Neural cell (in vitro differentiated cells): ENCODE results near the gene OR6T1. TPM values are rescaled to one million over a fixed set of nuclear protein-coding genes. Genes with fewer than 3 reads are reported as not detected.

ENCODE experiments used
- polyA plus RNA-seq: library from polyadenylated mRNA; depleted of rRNA; stranded (reverse); fragments of >200 nt; gene quantifications from 2 replicates; pipeline ENCODE4 v1.2.3, GENCODE V29; 2014

Gene OR6T1
- polyA plus RNA-seq, 1 donor from 2014 or later, result not detected

Other genes with a start within 250 kb of the OR6T1 start
- 24.6 and 30.4 TPM in 2 replicates for gene ZNF202, start 202.2 kb downstream of the OR6T1 start, polyA plus RNA-seq
- not detected in 2 replicates for gene OR6X1, start 189.3 kb downstream of the OR6T1 start, polyA plus RNA-seq
- gene OR6M1, start 137.5 kb downstream of the OR6T1 start, polyA plus RNA-seq, result not detected in 2 replicates
- not detected in 2 replicates for gene TMEM225, start 58.2 kb downstream of the OR6T1 start, polyA plus RNA-seq
- gene OR8D4, start 41.7 kb downstream of the OR6T1 start, polyA plus RNA-seq, result not detected in 2 replicates
- gene OR4D5, start 4.2 kb downstream of the OR6T1 start, polyA plus RNA-seq, result not detected in 2 replicates
- not detected in 2 replicates for gene OR10S1, start 33.9 kb upstream of the OR6T1 start, polyA plus RNA-seq
- not detected in 2 replicates for gene OR10G6, start 51.3 kb upstream of the OR6T1 start, polyA plus RNA-seq
- gene OR10G4, start 69.2 kb upstream of the OR6T1 start, polyA plus RNA-seq, result not detected in 2 replicates
- gene OR10G9, start 79.2 kb upstream of the OR6T1 start, polyA plus RNA-seq, result not detected in 2 replicates
- gene OR10G8, start 83.0 kb upstream of the OR6T1 start, polyA plus RNA-seq, result not detected in 2 replicates
- gene OR10G7, start 97.5 kb upstream of the OR6T1 start, polyA plus RNA-seq, result not detected in 2 replicates
- 82.2 and 87.3 TPM in 2 replicates for gene VWA5A, start 171.6 kb upstream of the OR6T1 start, polyA plus RNA-seq
- not detected in 2 replicates for gene OR10D3, start 239.5 kb upstream of the OR6T1 start, polyA plus RNA-seq